Right kidney (tissue), 1 donor: ENCODE data around the gene ATP6V1G2.

Experiments
- DNase-seq: peaks from one replicate; pipeline ENCODE4 v3.0.0-alpha.2; 2016

ATP6V1G2 gene

GRCh38 chr6:31576897-31577578, 30.6 kb upstream of the ATP6V1G2 start:
- DNase-seq = no peak

DNA sequence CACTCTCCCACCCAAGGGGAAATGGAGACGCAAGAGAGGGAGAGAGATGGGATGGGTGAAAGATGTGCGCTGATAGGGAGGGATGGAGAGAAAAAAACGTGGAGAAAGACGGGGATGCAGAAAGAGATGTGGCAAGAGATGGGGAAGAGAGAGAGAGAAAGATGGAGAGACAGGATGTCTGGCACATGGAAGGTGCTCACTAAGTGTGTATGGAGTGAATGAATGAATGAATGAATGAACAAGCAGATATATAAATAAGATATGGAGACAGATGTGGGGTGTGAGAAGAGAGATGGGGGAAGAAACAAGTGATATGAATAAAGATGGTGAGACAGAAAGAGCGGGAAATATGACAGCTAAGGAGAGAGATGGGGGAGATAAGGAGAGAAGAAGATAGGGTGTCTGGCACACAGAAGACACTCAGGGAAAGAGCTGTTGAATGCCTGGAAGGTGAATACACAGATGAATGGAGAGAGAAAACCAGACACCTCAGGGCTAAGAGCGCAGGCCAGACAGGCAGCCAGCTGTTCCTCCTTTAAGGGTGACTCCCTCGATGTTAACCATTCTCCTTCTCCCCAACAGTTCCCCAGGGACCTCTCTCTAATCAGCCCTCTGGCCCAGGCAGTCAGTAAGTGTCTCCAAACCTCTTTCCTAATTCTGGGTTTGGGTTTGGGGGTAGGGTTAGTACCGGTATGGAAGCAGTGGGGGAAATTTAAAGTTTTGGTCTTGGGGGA, 29.7 kb upstream of the ATP6V1G2 start:
- no peak for DNase-seq

DNA sequence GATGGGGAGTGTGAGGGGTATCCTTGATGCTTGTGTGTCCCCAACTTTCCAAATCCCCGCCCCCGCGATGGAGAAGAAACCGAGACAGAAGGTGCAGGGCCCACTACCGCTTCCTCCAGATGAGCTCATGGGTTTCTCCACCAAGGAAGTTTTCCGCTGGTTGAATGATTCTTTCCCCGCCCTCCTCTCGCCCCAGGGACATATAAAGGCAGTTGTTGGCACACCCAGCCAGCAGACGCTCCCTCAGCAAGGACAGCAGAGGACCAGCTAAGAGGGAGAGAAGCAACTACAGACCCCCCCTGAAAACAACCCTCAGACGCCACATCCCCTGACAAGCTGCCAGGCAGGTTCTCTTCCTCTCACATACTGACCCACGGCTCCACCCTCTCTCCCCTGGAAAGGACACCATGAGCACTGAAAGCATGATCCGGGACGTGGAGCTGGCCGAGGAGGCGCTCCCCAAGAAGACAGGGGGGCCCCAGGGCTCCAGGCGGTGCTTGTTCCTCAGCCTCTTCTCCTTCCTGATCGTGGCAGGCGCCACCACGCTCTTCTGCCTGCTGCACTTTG, 29.0 kb upstream of the ATP6V1G2 start, which contains the start of gene TNF:
Gene TNF (plus strand): TSS at position 231 of the 567 bp plus-strand sequence. CDS start 177 bp downstream, at position 408.
- DNase-seq = no peak

DNA sequence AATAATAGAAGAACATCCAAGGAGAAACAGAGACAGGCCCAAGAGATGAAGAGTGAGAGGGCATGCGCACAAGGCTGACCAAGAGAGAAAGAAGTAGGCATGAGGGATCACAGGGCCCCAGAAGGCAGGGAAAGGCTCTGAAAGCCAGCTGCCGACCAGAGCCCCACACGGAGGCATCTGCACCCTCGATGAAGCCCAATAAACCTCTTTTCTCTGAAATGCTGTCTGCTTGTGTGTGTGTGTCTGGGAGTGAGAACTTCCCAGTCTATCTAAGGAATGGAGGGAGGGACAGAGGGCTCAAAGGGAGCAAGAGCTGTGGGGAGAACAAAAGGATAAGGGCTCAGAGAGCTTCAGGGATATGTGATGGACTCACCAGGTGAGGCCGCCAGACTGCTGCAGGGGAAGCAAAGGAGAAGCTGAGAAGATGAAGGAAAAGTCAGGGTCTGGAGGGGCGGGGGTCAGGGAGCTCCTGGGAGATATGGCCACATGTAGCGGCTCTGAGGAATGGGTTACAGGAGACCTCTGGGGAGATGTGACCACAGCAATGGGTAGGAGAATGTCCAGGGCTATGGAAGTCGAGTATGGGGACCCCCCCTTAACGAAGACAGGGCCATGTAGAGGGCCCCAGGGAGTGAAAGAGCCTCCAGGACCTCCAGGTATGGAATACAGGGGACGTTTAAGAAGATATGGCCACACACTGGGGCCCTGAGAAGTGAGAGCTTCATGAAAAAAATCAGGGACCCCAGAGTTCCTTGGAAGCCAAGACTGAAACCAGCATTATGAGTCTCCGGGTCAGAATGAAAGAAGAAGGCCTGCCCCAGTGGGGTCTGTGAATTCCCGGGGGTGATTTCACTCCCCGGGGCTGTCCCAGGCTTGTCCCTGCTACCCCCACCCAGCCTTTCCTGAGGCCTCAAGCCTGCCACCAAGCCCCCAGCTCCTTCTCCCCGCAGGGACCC, 28.0 kb upstream of the ATP6V1G2 start:
- DNase-seq = no peak

- DNase-seq = no peak
Measured at GRCh38 chr6:31573239-31574105, 27.1 kb upstream of the ATP6V1G2 start.

DNA sequence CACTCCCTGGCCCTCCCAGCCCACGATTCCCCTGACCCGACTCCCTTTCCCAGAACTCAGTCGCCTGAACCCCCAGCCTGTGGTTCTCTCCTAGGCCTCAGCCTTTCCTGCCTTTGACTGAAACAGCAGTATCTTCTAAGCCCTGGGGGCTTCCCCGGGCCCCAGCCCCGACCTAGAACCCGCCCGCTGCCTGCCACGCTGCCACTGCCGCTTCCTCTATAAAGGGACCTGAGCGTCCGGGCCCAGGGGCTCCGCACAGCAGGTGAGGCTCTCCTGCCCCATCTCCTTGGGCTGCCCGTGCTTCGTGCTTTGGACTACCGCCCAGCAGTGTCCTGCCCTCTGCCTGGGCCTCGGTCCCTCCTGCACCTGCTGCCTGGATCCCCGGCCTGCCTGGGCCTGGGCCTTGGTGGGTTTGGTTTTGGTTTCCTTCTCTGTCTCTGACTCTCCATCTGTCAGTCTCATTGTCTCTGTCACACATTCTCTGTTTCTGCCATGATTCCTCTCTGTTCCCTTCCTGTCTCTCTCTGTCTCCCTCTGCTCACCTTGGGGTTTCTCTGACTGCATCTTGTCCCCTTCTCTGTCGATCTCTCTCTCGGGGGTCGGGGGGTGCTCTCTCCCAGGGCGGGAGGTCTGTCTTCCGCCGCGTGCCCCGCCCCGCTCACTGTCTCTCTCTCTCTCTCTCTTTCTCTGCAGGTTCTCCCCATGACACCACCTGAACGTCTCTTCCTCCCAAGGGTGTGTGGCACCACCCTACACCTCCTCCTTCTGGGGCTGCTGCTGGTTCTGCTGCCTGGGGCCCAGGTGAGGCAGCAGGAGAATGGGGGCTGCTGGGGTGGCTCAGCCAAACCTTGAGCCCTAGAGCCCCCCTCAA, 25.9 kb upstream of the ATP6V1G2 start, which contains the start of gene LTA:
Gene LTA (plus strand): TSS at position 249 of the 871 bp plus-strand sequence. CDS start 454 bp downstream, at position 703.
- no peak for DNase-seq

- no peak for DNase-seq
Measured at GRCh38 chr6:31569861-31570536, 23.6 kb upstream of the ATP6V1G2 start.

GRCh38 chr6:31568537-31568961, 22.1 kb upstream of the ATP6V1G2 start:
- no peak for DNase-seq

- DNase-seq = no peak
Measured at GRCh38 chr6:31567531-31568370, 21.3 kb upstream of the ATP6V1G2 start.

GRCh38 chr6:31560697-31561058, 14.3 kb upstream of the ATP6V1G2 start:
- DNase-seq = no peak

- no peak for DNase-seq
Measured at GRCh38 chr6:31559958-31560696, 13.7 kb upstream of the ATP6V1G2 start.

GRCh38 chr6:31559606-31559957, 13.2 kb upstream of the ATP6V1G2 start:
- DNase-seq = no peak

GRCh38 chr6:31558631-31559500, 12.5 kb upstream of the ATP6V1G2 start:
- DNase-seq = no peak

DNA sequence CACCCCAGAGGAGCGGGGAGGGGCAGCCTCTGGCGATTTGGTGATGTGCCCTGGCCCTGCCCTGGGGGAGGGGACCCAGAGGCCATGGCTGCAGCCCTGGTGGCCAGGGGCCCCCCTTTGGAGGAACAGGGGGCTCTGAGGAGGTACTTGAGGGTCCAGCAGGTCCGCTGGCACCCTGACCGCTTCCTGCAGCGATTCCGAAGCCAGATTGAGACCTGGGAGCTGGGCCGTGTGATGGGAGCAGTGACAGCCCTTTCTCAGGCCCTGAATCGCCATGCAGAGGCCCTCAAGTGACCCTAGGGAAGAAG, 11.9 kb upstream of the ATP6V1G2 start:
- no peak for DNase-seq

GRCh38 chr6:31557443-31558317, 11.3 kb upstream of the ATP6V1G2 start:
- no peak for DNase-seq

DNA sequence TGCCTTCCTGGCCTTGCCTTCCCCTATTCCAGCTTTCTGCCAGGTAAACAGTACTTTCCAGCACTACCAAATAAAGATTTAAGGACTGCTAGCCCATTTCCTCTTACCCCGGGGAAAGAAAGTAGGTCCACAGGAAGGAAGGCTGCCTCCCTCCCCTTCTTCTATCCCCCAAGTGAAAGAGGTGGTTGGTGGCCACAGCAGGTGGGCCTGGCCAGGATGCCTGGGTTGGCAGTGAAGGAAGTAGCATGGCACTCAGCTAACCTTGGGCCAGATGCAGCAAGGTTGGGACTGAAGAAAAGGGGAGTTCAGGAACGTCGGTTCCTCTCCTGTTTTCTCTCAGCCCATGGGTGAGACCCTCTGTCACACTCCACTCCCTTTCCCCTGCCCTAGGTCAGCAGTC, 9.9 kb upstream of the ATP6V1G2 start:
- DNase-seq = no peak
